SU-DHL-6 (cell line): ENCODE results near the gene RNASEL.
A peak's percentile ranks its signal among the peaks of the same experiment; 100 is the strongest.

Experiments used
- H2AFZ ChIP-seq: fragments of 200-600 bp; sonication (generic); 2 replicates; pipeline ENCODE4 v1.6.1; 2014; ENCODE audit warnings: low read depth, mild to moderate bottlenecking, moderate library complexity, mixed read lengths, antibody characterized with exemption, low read length; ENCODE audit not compliant: severe bottlenecking
- H3F3A ChIP-seq: fragments of 200-600 bp; shearing (Covaris generic); 2 replicates; pipeline ENCODE4 v1.6.0; 2016; ENCODE audit warnings: antibody characterized with exemption, mild to moderate bottlenecking; ENCODE audit not compliant: insufficient read depth
- H3K27ac ChIP-seq: fragments of 200-600 bp; sonication (generic); 2 replicates; pipeline ENCODE4 v1.5.1; 2016; ENCODE audit warnings: low read depth, mild to moderate bottlenecking, low read length, moderate library complexity, mixed read lengths
- H3K27me3 ChIP-seq: fragments of 200-600 bp; sonication (generic), shearing (Covaris generic); 2 replicates; pipeline ENCODE4 v1.6.0; 2014; ENCODE audit warnings: mild to moderate bottlenecking, low read length
- H3K36me3 ChIP-seq: fragments of 200-600 bp; sonication (generic); 2 replicates; pipeline ENCODE4 v1.6.1; 2014; ENCODE audit warnings: mild to moderate bottlenecking, low read length, mixed read lengths
- H3K4me2 ChIP-seq: fragments of 300-600, 200-600 bp; shearing (Covaris generic), sonication (generic); 2 replicates; pipeline ENCODE4 v1.6.0; 2014; ENCODE audit warnings: low read length, low read depth, mild to moderate bottlenecking; ENCODE audit not compliant: poor library complexity, severe bottlenecking
- H3K4me3 ChIP-seq: fragments of 200-600 bp; sonication (generic); 2 replicates; pipeline ENCODE4 v1.5.1; 2014; ENCODE audit warnings: antibody characterized with exemption, low read length, mild to moderate bottlenecking, mixed read lengths; ENCODE audit not compliant: insufficient read depth, poor library complexity, severe bottlenecking
- H3K79me2 ChIP-seq: fragments of 200-600 bp; sonication (generic); 2 replicates; pipeline ENCODE4 v1.6.1; 2014; ENCODE audit warnings: mild to moderate bottlenecking, low read length, moderate library complexity; ENCODE audit not compliant: insufficient read depth
- H3K9ac ChIP-seq: fragments of 200-600 bp; sonication (generic); 2 replicates; pipeline ENCODE4 v1.7.0; 2014; ENCODE audit warnings: mild to moderate bottlenecking, low read length
- H3K9me2 ChIP-seq: fragments of 200-600 bp; sonication (generic); replicated peaks from 2 replicates; pipeline ENCODE4 v1.6.1; 2014; ENCODE audit warnings: low read length; ENCODE audit not compliant: insufficient read depth
- H3K9me3 ChIP-seq: fragments of 200-600 bp; sonication (generic); 2 replicates; pipeline ENCODE4 v1.6.1; 2014; ENCODE audit warnings: low read length, mixed read lengths; ENCODE audit not compliant: insufficient read depth
- H4K20me1 ChIP-seq: fragments of 200-600 bp; sonication (generic); 2 replicates; pipeline ENCODE4 v1.6.1; 2014; ENCODE audit warnings: low read depth, mild to moderate bottlenecking, antibody characterized with exemption, low read length, moderate library complexity, mixed read lengths
- CTCF ChIP-seq: fragments of 200-600 bp; sonication (generic); IDR thresholded peaks from one replicate; pipeline ENCODE4 v1.5.1; 2017; ENCODE audit warnings: antibody characterized with exemption, mild to moderate bottlenecking, low read length, moderate library complexity; ENCODE audit not compliant: insufficient read depth, poor library complexity, severe bottlenecking
- EZH2phosphoT487 ChIP-seq: fragments of 200-600 bp; sonication (generic), shearing (Covaris generic); conservative IDR thresholded peaks from 2 replicates; pipeline ENCODE4 v1.6.1; 2018; ENCODE audit warnings: mild to moderate bottlenecking, antibody characterized with exemption, low read length, moderate library complexity, mixed read lengths

The RNASEL gene

DNA sequence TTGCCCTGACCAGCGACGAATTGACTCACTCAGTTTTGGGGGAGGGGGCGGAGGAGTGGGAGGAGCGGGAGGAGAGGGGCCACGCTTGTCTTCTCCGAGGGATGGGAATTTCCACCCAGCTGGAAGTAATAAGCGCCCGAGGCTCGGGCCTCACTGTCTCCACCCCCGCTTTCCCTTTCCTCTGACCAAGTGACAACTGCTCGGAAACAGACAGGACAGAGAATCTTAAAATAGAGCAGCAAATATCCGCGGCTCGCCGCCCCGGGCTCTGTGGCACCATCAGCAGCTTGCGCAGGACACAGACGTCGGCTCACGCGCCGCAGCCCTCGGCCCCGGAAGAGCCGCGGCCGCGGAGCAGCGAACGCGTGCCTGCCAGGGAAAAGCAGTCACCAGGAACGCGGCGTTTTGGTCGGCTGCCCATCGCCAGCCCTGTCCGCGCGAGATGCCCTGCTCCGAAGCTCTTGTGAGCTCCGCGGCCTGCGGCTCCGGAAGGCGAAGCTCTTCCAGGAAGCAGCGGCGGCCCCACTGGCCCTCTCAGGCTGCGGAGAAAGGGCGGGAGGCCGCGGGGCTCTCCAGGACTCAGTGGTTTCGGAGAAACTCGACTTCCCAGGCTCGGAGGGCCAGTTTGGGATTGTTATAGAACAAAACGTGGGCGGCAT, 25.9 kb upstream of the RNASEL start:
- Histone ChIP-seq H3K9me3 (no peaks in the 10 kb centered on the region), H3K27me3 (no peaks in the 10 kb centered on the region), H3K9ac (peak overlapping the region; percentile 59), H3K4me2 (peak overlapping the region; percentile 61), H3K36me3 (no peaks in the 10 kb centered on the region), H3K4me3 (peak overlapping the region; percentile 45), H4K20me1 (no peaks in the 10 kb centered on the region), H2AFZ (peak overlapping the region; percentile 89), H3K79me2 (no peaks in the 10 kb centered on the region), H3F3A (peaks cover 22% of the 10 kb centered on the region), H3K9me2 (no peaks in the 10 kb centered on the region), H3K27ac (peak overlapping the region; percentile 61)
- TF ChIP-seq EZH2phosphoT487 (peak; percentile 84; the same call in 1 of the 2 replicates), CTCF (no peak)

DNA sequence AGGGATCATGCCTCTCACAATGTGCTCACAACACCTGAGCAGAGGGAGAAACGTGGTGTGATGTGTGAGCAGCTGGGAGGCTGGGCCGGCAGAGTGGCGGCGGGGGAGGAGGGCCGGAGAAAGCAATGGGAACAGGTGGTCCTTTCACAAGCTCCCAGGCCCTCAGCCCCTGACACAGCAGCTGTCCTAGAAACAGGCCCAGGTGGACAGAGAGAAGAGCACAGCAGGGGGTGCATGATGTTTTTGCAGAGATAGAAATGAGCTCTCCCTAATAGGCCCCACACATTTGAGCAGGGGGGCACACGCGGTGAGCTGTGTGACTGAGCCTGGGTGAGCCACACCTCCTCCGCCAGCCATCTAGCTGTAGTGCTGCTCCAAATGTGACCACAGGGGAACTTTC, 22.7 kb upstream of the RNASEL start:
- H3K27ac ChIP-seq: no peak overlapping the region
- H3K27me3 ChIP-seq: no peaks in the 10 kb centered on the region

DNA sequence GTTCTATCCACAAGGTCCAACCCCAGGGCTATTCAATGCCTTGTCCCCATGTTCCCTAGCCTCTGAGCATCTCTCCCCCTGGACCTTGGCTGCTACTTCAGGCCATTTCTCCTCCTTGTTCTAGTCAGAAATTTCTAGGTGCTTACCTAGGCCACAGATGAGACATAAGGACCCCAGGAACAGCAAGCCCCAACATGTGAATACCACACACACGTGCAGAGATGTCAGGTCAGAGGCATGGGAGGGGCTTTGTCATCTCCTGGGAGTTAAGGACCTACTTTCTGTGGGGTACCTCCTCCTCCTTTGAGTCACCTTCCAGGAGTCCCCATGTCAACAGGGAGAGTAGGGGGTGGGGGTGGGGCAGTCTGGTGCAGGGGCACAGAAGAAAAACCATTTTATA, 22.3 kb upstream of the RNASEL start:
- Histone ChIP-seq H3K27ac (no peak overlapping the region), H4K20me1 (no peaks in the 10 kb centered on the region), H3K9ac (no peak overlapping the region), H2AFZ (no peak overlapping the region), H3K27me3 (no peaks in the 10 kb centered on the region), H3K9me3 (no peaks in the 10 kb centered on the region), H3K4me2 (no peak overlapping the region), H3F3A (peaks cover 9% of the 10 kb centered on the region), H3K4me3 (no peak overlapping the region), H3K36me3 (no peaks in the 10 kb centered on the region), H3K9me2 (no peaks in the 10 kb centered on the region), H3K79me2 (no peaks in the 10 kb centered on the region)
- TF ChIP-seq CTCF (no peak), EZH2phosphoT487 (no peak)

More for the DNA sequence above, 22.7 kb upstream of the RNASEL start:
- Histone ChIP-seq H3K9me3 (no peaks in the 10 kb centered on the region), H4K20me1 (no peaks in the 10 kb centered on the region), H3K9ac (no peak overlapping the region), H3K4me2 (no peak overlapping the region), H3K4me3 (no peak overlapping the region), H2AFZ (no peak overlapping the region), H3K9me2 (no peaks in the 10 kb centered on the region), H3F3A (peaks cover 12% of the 10 kb centered on the region), H3K79me2 (no peaks in the 10 kb centered on the region), H3K36me3 (no peaks in the 10 kb centered on the region)
- TF ChIP-seq CTCF (no peak), EZH2phosphoT487 (no peak)
